ENCODE measurements around the gene RBM20. TPM values are rescaled to one million over a fixed set of nuclear protein-coding genes. Genes with fewer than 3 reads are reported as not detected.

The RBM20 gene
- polyA plus RNA-seq, 1 donor: 0.96 TPM

- Histone ChIP-seq H3K27me3 (ENCODE audit: control insufficient read depth, insufficient read depth, low read length) (no peaks in the 10 kb centered on the region), H3K9me3 (ENCODE audit: control insufficient read depth, low read depth, low read length) (no peaks in the 10 kb centered on the region), H3K36me3 (ENCODE audit: control insufficient read depth, insufficient read depth, low read length) (no peaks in the 10 kb centered on the region), H3K4me1 (ENCODE audit: control insufficient read depth, insufficient read depth, low read length) (peaks cover 17% of the 10 kb centered on the region), H3K4me3 (ENCODE audit: low read length) (no peak overlapping the region), H3K27ac (ENCODE audit: low read length) (no peak overlapping the region)
- DNase-seq: no peak
- no CpG with 5 or more reads among the region's 8 CpGs for WGBS (ENCODE audit: insufficient coverage, low lambda C conversion rate)
These were observed 142.0 kb downstream of the RBM20 start for GRCh38 chr10:110786172-110786571.

- Histone ChIP-seq H3K27me3 (ENCODE audit: control insufficient read depth, insufficient read depth, low read length) (no peaks in the 10 kb centered on the region), H3K4me1 (ENCODE audit: control insufficient read depth, insufficient read depth, low read length) (peaks cover 29% of the 10 kb centered on the region), H3K9me3 (ENCODE audit: control insufficient read depth, low read depth, low read length) (no peaks in the 10 kb centered on the region), H3K27ac (ENCODE audit: low read length) (no peak overlapping the region), H3K4me3 (ENCODE audit: low read length) (no peak overlapping the region), H3K36me3 (ENCODE audit: control insufficient read depth, insufficient read depth, low read length) (no peaks in the 10 kb centered on the region)
- WGBS (ENCODE audit: insufficient coverage, low lambda C conversion rate): 77% methylated on average over 2 of the region's 8 CpGs
- DNase-seq: no peak
These were observed 144.7 kb downstream of the RBM20 start for GRCh38 chr10:110788620-110789385.

- Histone ChIP-seq H3K4me1 (ENCODE audit: control insufficient read depth, insufficient read depth, low read length) (peaks cover 29% of the 10 kb centered on the region), H3K9me3 (ENCODE audit: control insufficient read depth, low read depth, low read length) (no peaks in the 10 kb centered on the region), H3K27me3 (ENCODE audit: control insufficient read depth, insufficient read depth, low read length) (no peaks in the 10 kb centered on the region), H3K4me3 (ENCODE audit: low read length) (no peak overlapping the region), H3K36me3 (ENCODE audit: control insufficient read depth, insufficient read depth, low read length) (no peaks in the 10 kb centered on the region), H3K27ac (ENCODE audit: low read length) (no peak overlapping the region)
- no peak for DNase-seq
- WGBS (ENCODE audit: insufficient coverage, low lambda C conversion rate): no CpG with 5 or more reads among the region's 10 CpGs
These were observed 145.7 kb downstream of the RBM20 start for GRCh38 chr10:110789604-110790433.

GRCh38 chr10:110790913-110791506 is 146.9 kb downstream of the RBM20 start:
- Histone ChIP-seq H3K4me3 (ENCODE audit: low read length) (no peak overlapping the region), H3K4me1 (ENCODE audit: control insufficient read depth, insufficient read depth, low read length) (peaks cover 29% of the 10 kb centered on the region), H3K9me3 (ENCODE audit: control insufficient read depth, low read depth, low read length) (no peaks in the 10 kb centered on the region), H3K27me3 (ENCODE audit: control insufficient read depth, insufficient read depth, low read length) (no peaks in the 10 kb centered on the region), H3K36me3 (ENCODE audit: control insufficient read depth, insufficient read depth, low read length) (no peaks in the 10 kb centered on the region), H3K27ac (ENCODE audit: low read length) (no peak overlapping the region)
- no peak for DNase-seq
- WGBS (ENCODE audit: insufficient coverage, low lambda C conversion rate): 80% methylated on average over 1 of the region's 8 CpGs

- Histone ChIP-seq H3K27me3 (ENCODE audit: control insufficient read depth, insufficient read depth, low read length) (no peaks in the 10 kb centered on the region), H3K4me1 (ENCODE audit: control insufficient read depth, insufficient read depth, low read length) (peaks cover 29% of the 10 kb centered on the region), H3K27ac (ENCODE audit: low read length) (no peak overlapping the region), H3K36me3 (ENCODE audit: control insufficient read depth, insufficient read depth, low read length) (no peaks in the 10 kb centered on the region), H3K4me3 (ENCODE audit: low read length) (no peak overlapping the region), H3K9me3 (ENCODE audit: control insufficient read depth, low read depth, low read length) (no peaks in the 10 kb centered on the region)
- no peak for DNase-seq
- 67% methylated on average over 1 of the region's 4 CpGs for WGBS (ENCODE audit: insufficient coverage, low lambda C conversion rate)
These were observed 147.5 kb downstream of the RBM20 start for GRCh38 chr10:110791541-110792073.

GRCh38 chr10:110792476-110793125 is 148.5 kb downstream of the RBM20 start:
- Histone ChIP-seq H3K9me3 (ENCODE audit: control insufficient read depth, low read depth, low read length) (no peaks in the 10 kb centered on the region), H3K4me1 (ENCODE audit: control insufficient read depth, insufficient read depth, low read length) (peaks cover 29% of the 10 kb centered on the region), H3K27ac (ENCODE audit: low read length) (no peak overlapping the region), H3K4me3 (ENCODE audit: low read length) (no peak overlapping the region), H3K36me3 (ENCODE audit: control insufficient read depth, insufficient read depth, low read length) (no peaks in the 10 kb centered on the region), H3K27me3 (ENCODE audit: control insufficient read depth, insufficient read depth, low read length) (no peaks in the 10 kb centered on the region)
- WGBS (ENCODE audit: insufficient coverage, low lambda C conversion rate): 17% methylated on average over 1 of the region's 3 CpGs
- no peak for DNase-seq

GRCh38 chr10:110793128-110793812 is 149.1 kb downstream of the RBM20 start:
- 86% methylated on average over 1 of the region's 9 CpGs for WGBS (ENCODE audit: insufficient coverage, low lambda C conversion rate)
- H3K36me3 ChIP-seq (ENCODE audit: control insufficient read depth, insufficient read depth, low read length): no peaks in the 10 kb centered on the region
- peaks cover 24% of the 10 kb centered on the region for H3K4me1 ChIP-seq (ENCODE audit: control insufficient read depth, insufficient read depth, low read length)
- H3K27ac ChIP-seq (ENCODE audit: low read length): no peak overlapping the region
- no peak overlapping the region for H3K4me3 ChIP-seq (ENCODE audit: low read length)
- no peaks in the 10 kb centered on the region for H3K9me3 ChIP-seq (ENCODE audit: control insufficient read depth, low read depth, low read length)
- DNase-seq: no peak
- no peaks in the 10 kb centered on the region for H3K27me3 ChIP-seq (ENCODE audit: control insufficient read depth, insufficient read depth, low read length)

- 92% methylated on average over 2 of the region's 6 CpGs for WGBS (ENCODE audit: insufficient coverage, low lambda C conversion rate)
- H3K36me3 ChIP-seq (ENCODE audit: control insufficient read depth, insufficient read depth, low read length): no peaks in the 10 kb centered on the region
- DNase-seq: no peak
- no peaks in the 10 kb centered on the region for H3K27me3 ChIP-seq (ENCODE audit: control insufficient read depth, insufficient read depth, low read length)
- no peak overlapping the region for H3K27ac ChIP-seq (ENCODE audit: low read length)
- peaks cover 21% of the 10 kb centered on the region for H3K4me1 ChIP-seq (ENCODE audit: control insufficient read depth, insufficient read depth, low read length)
- no peak overlapping the region for H3K4me3 ChIP-seq (ENCODE audit: low read length)
- no peaks in the 10 kb centered on the region for H3K9me3 ChIP-seq (ENCODE audit: control insufficient read depth, low read depth, low read length)
These were observed 149.8 kb downstream of the RBM20 start for GRCh38 chr10:110793886-110794285.

GRCh38 chr10:110794808-110795207 is 150.7 kb downstream of the RBM20 start:
- Histone ChIP-seq H3K4me1 (ENCODE audit: control insufficient read depth, insufficient read depth, low read length) (peaks cover 16% of the 10 kb centered on the region), H3K27me3 (ENCODE audit: control insufficient read depth, insufficient read depth, low read length) (no peaks in the 10 kb centered on the region), H3K27ac (ENCODE audit: low read length) (no peak overlapping the region), H3K9me3 (ENCODE audit: control insufficient read depth, low read depth, low read length) (no peaks in the 10 kb centered on the region), H3K4me3 (ENCODE audit: low read length) (no peak overlapping the region), H3K36me3 (ENCODE audit: control insufficient read depth, insufficient read depth, low read length) (no peaks in the 10 kb centered on the region)
- DNase-seq: no peak
- WGBS (ENCODE audit: insufficient coverage, low lambda C conversion rate): no CpG with 5 or more reads among the region's 4 CpGs
